OCI-LY1 (cell line): ENCODE measurements around the gene ERCC2.

ENCODE experiments used
- CTCF ChIP-seq: fragments of 200-600 bp; sonication (generic), shearing (Covaris generic); IDR thresholded peaks from 2 replicates; pipeline ENCODE4 v1.5.1; 2017; ENCODE audit warnings: mild to moderate bottlenecking, antibody characterized with exemption, low read length, moderate library complexity, mixed read lengths
- EZH2 ChIP-seq: fragments of 200-600 bp; sonication (generic), shearing (Covaris generic); IDR thresholded peaks from 2 replicates; pipeline ENCODE4 v1.8.0; 2017; ENCODE audit warnings: borderline replicate concordance, mixed run types, mild to moderate bottlenecking, antibody characterized with exemption, low read length, moderate library complexity, mixed read lengths

GRCh38 chr19:45364696-45365095, 5.7 kb downstream of the ERCC2 start:
- TF ChIP-seq CTCF = no peak
- TF ChIP-seq EZH2 = no peak
